Nephron (organoid): Measurements from ENCODE around the gene ALK.
A peak's percentile ranks its signal among the peaks of the same experiment; 100 is the strongest.

Source experiments
- H3K27ac Mint-ChIP-seq, 3 experiments: 2 replicates each; pipeline ENCODE4 v1.8.0; 2020; ENCODE audit warnings: mixed read lengths in 3 of 3, mild to moderate bottlenecking in 2 of 3, moderate library complexity in 1 of 3
- H3K27me3 Mint-ChIP-seq: 2 replicates; pipeline ENCODE4 v1.8.0; 2021; ENCODE audit warnings: low read depth, mild to moderate bottlenecking, moderate library complexity, mixed read lengths
- H3K36me3 Mint-ChIP-seq: 2 replicates; pipeline ENCODE4 v1.8.0; 2020; ENCODE audit warnings: low read depth, mixed read lengths
- H3K4me1 Mint-ChIP-seq: 2 replicates; pipeline ENCODE4 v1.8.0; 2020; ENCODE audit warnings: mixed read lengths
- H3K4me3 Mint-ChIP-seq, 3 experiments: 2 replicates each; pipeline ENCODE4 v1.8.0; 2020; ENCODE audit warnings: mild to moderate bottlenecking in 3 of 3, mixed read lengths in 3 of 3, moderate library complexity in 2 of 3
- H3K9me3 Mint-ChIP-seq: 2 replicates; pipeline ENCODE4 v1.8.0; 2020; ENCODE audit warnings: mixed read lengths
- TF ChIP-seq, protein P1 (sequence below), 3 experiments: fragments of 200-600 bp; sonication (generic); IDR thresholded peaks; one replicate each; pipeline ENCODE4 v1.5.0; 2021; ENCODE audit warnings: antibody characterized with exemption in 3 of 3; ENCODE audit not compliant: unreplicated experiment in 3 of 3

Gene ALK

DNA sequence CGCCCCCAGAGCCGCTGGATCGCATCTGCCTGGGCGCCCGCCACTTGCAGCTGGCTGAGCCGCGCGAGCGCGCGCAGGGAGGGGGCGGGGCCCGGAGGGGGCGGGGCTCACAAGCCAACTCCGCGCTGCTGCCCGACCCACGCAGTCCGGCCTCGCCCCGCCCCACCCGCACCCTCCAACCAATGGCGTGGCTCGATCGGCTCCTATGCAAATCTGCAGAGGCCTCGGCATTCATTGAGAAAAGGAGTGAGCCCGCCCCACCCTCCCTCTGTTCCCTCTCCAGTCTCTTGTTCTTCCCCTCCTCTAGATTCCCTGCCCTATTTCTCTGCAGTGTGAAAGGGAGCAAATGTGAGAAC, at the start of gene ALK:
TSS of gene ALK (minus strand) at position 27 of the 356 bp plus-strand sequence. CDS start 927 bp downstream, outside the sequence.
- TF ChIP-seq, protein P1, sequence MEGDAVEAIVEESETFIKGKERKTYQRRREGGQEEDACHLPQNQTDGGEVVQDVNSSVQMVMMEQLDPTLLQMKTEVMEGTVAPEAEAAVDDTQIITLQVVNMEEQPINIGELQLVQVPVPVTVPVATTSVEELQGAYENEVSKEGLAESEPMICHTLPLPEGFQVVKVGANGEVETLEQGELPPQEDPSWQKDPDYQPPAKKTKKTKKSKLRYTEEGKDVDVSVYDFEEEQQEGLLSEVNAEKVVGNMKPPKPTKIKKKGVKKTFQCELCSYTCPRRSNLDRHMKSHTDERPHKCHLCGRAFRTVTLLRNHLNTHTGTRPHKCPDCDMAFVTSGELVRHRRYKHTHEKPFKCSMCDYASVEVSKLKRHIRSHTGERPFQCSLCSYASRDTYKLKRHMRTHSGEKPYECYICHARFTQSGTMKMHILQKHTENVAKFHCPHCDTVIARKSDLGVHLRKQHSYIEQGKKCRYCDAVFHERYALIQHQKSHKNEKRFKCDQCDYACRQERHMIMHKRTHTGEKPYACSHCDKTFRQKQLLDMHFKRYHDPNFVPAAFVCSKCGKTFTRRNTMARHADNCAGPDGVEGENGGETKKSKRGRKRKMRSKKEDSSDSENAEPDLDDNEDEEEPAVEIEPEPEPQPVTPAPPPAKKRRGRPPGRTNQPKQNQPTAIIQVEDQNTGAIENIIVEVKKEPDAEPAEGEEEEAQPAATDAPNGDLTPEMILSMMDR (IDR thresholded peaks at IDR 0.05; ENCODE audit: unreplicated experiment in 3 of 3) = no peak

DNA sequence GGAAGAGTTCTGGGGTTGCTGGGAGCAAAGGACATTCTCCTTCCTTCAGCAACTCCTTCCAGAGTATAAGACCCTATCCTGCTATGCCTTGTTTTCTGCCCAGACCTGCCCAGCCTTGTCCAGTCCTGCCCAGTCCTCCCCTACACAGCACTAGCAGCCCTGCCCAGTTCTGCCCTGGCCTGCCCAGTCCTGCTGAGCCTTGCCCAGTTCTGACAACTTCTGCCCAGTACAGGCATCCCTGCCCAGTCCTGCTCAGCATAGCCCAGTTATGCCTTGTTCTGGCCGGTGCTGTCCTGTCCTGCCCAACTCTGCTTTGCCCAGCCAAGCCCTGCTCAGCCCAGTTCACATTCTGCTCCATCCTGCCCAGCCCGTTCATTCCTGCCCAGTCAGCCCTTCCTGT, 44.9 kb upstream of the ALK start:
- TF ChIP-seq, protein P1 (IDR thresholded peaks at IDR 0.05; ENCODE audit: unreplicated experiment in 3 of 3) = no peak
- H3K36me3 Mint-ChIP-seq = no peaks in the 10 kb centered on the region
- peaks cover 32% of the 10 kb centered on the region for H3K27me3 Mint-ChIP-seq
- no peak overlapping the region for H3K27ac Mint-ChIP-seq
- no peaks in the 10 kb centered on the region for H3K9me3 Mint-ChIP-seq
- no peaks in the 10 kb centered on the region for H3K4me1 Mint-ChIP-seq
- H3K4me3 Mint-ChIP-seq = no peak overlapping the region

More for the DNA sequence above, at the start of gene ALK:
- Mint-ChIP-seq H3K27ac (no peak within 1 kb of the TSS), H3K27me3 (peaks cover 81% of the 10 kb centered on the region), H3K4me1 (peaks cover 13% of the 10 kb centered on the region), H3K36me3 (no peaks in the 10 kb centered on the region), H3K4me3 (peak within 1 kb of the TSS; percentile 58 to 68 (median 66)), H3K9me3 (peaks cover 4% of the 10 kb centered on the region)

DNA sequence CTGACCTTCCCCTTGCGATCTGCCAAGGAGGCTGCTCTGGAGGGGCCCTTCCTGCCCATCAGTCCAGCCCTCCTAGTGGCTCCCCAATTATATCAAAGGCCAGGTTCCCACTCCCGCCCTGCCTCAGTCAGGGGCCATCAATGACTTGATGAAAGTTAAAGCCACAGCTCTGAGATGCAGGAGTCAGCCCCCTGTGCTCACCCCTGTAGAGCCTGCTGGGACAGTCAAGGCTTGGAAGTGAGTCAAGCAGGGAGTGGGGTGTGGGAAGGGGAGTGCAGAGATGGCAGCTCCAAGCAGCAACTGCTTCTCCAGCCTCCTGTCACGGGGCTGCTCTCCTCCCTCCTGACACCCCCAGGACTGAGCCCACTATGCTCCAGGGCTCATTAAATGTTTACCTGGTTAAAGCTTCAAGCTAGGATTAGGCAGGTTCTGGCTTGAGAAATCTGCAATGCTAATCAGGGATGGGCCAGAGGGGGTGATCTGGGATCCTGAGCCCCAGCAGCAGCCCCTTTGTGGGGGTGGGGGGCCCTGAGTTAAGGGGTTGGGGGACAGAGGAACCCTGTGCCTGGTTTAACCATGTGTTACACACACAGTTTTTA, 42.7 kb upstream of the ALK start:
- Mint-ChIP-seq H3K9me3 (no peaks in the 10 kb centered on the region), H3K4me3 (no peak overlapping the region), H3K4me1 (no peaks in the 10 kb centered on the region), H3K36me3 (no peaks in the 10 kb centered on the region), H3K27me3 (peaks cover 45% of the 10 kb centered on the region), H3K27ac (no peak overlapping the region)
- TF ChIP-seq, protein P1 (IDR thresholded peaks at IDR 0.05; ENCODE audit: unreplicated experiment in 3 of 3) = no peak

DNA sequence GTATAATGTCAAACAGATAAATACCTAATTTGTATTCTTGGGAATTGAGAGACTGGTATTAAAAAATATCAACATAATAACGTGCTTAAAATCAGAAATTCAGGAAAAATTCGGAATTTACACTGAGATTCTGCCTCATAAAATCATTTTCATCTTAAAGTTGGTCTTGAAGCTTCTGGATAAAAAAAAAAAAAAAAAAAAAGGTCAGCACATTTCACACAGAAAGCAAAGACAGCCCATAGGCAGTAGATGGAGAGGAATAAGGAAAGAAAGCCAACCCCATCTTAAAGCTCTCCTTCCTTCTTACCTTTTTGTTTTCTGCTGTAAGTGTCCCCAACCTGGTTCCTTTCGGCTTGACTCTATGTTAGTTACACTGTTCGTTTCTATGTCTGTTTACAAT, 41.5 kb upstream of the ALK start:
- H3K4me1 Mint-ChIP-seq = no peaks in the 10 kb centered on the region
- TF ChIP-seq, protein P1 (IDR thresholded peaks at IDR 0.05; ENCODE audit: unreplicated experiment in 3 of 3) = no peak

DNA sequence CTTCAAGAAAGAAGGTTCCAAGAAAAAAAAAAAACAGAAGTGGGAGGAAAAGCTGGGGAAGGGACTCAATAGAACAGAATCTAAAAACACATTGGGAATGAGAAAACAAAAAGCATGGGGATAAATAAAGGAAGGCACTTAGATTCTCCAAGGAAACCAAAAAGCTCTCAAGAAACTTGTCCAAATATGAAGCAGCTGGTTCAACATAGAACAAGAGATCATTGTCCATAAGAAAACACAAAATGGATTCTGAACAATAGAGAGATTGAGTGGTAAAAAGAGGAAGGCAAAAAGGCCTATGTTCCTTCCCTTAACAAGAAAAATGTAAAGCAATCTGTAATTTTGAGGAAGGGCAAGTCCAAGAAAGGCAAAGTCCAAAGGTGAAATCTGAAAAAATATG, 32.9 kb upstream of the ALK start:
- no peaks in the 10 kb centered on the region for H3K4me1 Mint-ChIP-seq
- H3K27ac Mint-ChIP-seq = no peak overlapping the region
- H3K9me3 Mint-ChIP-seq = no peaks in the 10 kb centered on the region
- peaks cover 29% of the 10 kb centered on the region for H3K27me3 Mint-ChIP-seq
- no peaks in the 10 kb centered on the region for H3K36me3 Mint-ChIP-seq
- TF ChIP-seq, protein P1 (IDR thresholded peaks at IDR 0.05; ENCODE audit: unreplicated experiment in 3 of 3) = no peak
- no peak overlapping the region for H3K4me3 Mint-ChIP-seq

More for the DNA sequence above, 41.5 kb upstream of the ALK start:
- Mint-ChIP-seq H3K9me3 (no peaks in the 10 kb centered on the region), H3K27ac (no peak overlapping the region), H3K36me3 (no peaks in the 10 kb centered on the region), H3K27me3 (peaks cover 51% of the 10 kb centered on the region), H3K4me3 (no peak overlapping the region)

DNA sequence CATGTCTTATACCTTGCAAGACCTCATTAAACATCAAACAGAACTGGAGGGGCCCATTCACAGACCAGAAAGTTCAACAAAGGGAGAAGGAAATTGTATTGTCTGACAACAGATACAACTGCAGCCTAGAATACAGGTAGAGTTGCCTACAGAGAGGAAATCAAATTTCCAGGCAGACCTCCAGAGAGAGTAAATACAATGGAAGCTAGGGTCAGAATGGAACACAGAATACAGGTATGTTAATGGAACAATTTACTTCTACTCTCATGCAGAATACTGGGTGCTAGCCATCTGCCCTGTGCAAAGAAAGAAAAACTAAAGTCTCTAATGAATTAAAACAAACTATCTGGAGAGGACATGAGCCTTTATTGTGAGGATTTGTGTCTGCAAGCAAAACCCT, 31.6 kb upstream of the ALK start:
- H3K4me1 Mint-ChIP-seq = no peaks in the 10 kb centered on the region
- H3K27ac Mint-ChIP-seq = no peak overlapping the region
- H3K36me3 Mint-ChIP-seq = no peaks in the 10 kb centered on the region
- no peaks in the 10 kb centered on the region for H3K9me3 Mint-ChIP-seq
- no peak overlapping the region for H3K4me3 Mint-ChIP-seq
- peaks cover 16% of the 10 kb centered on the region for H3K27me3 Mint-ChIP-seq
- TF ChIP-seq, protein P1 (IDR thresholded peaks at IDR 0.05; ENCODE audit: unreplicated experiment in 3 of 3) = no peak
